ENCODE data around the gene AFF3.

DNA sequence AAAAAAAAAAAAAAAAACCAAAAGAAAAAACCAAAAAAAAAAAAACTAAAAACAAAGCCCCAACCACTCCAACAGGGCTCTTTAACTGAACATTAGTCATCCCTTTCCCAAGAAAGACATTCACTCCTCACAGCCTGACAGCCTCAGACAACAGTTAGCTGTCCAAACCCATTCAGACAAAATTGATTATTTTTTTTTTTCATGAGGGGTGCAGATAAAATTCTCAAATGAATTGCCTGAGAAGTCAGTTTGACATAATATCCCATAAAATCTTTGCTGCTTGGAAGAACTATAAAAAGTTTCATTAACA is 446.5 kb downstream of the AFF3 start:
- TF ChIP-seq, protein P1, sequence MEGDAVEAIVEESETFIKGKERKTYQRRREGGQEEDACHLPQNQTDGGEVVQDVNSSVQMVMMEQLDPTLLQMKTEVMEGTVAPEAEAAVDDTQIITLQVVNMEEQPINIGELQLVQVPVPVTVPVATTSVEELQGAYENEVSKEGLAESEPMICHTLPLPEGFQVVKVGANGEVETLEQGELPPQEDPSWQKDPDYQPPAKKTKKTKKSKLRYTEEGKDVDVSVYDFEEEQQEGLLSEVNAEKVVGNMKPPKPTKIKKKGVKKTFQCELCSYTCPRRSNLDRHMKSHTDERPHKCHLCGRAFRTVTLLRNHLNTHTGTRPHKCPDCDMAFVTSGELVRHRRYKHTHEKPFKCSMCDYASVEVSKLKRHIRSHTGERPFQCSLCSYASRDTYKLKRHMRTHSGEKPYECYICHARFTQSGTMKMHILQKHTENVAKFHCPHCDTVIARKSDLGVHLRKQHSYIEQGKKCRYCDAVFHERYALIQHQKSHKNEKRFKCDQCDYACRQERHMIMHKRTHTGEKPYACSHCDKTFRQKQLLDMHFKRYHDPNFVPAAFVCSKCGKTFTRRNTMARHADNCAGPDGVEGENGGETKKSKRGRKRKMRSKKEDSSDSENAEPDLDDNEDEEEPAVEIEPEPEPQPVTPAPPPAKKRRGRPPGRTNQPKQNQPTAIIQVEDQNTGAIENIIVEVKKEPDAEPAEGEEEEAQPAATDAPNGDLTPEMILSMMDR (conservative IDR thresholded peaks at IDR 0.05 in 1 of 2, IDR thresholded peaks at IDR 0.05 in 1 of 2; ENCODE audit: extremely low read depth in 1 of 2, insufficient read depth in 1 of 2, low read depth in 1 of 2, low read length in 2 of 2): no peak
- no peak for TF ChIP-seq EZH2 (IDR thresholded peaks at IDR 0.05; ENCODE audit: borderline replicate concordance, low read length)

Measured in mammary epithelial cell (primary cell).